Fibroblast of villous mesenchyme (primary cell): ENCODE data around the gene MGLL. TPM values are rescaled to one million over a fixed set of nuclear protein-coding genes. Genes with fewer than 3 reads are reported as not detected.
"Not testable (repeated sequence)": the region's sequence is repeated elsewhere in the genome, so short reads cannot be mapped to it uniquely, and the experiment has no call there.

Experiments used
- DNase-seq: peaks from one replicate; pipeline ENCODE4 v3.0.0-alpha.2; 2010; ENCODE audit warnings: low read depth
- H3K4me3 ChIP-seq: 2 replicates; pipeline ENCODE4 v1.5.1; 2011; ENCODE audit warnings: low read depth, mild to moderate bottlenecking, low read length
- total RNA-seq: library from RNA; depleted of rRNA; stranded (reverse); fragments of >200 nt; gene quantifications from 2 replicates; pipeline ENCODE4 v1.2.3, GENCODE V29; 2012
- TF ChIP-seq, protein P1 (sequence below): IDR thresholded peaks from 2 replicates; pipeline ENCODE4 v1.5.1; 2012; ENCODE audit warnings: low read depth, mild to moderate bottlenecking, low read length; ENCODE audit not compliant: insufficient read depth

The MGLL gene
- total RNA-seq, 1 donor = 141 TPM

DNA sequence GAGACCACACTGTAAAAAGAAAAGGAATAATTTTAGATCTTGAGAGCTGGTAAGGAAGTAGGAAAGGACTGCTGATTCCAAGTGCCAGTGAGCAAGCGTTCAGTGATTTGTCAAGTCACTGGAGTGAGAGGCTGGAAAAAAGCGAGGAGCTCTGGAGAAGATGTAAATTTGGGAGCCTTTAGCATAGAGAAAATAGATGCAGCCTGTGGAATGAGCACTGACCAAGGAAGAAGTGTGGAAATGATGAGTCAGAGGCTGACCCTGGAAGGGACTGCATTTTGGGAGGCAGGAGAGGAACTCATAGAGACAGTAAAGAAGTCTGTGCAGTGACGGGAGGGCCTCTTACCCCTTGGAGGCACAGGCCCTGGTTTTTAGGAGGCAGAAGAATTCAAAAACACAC lies 166.7 kb downstream of the MGLL start:
- TF ChIP-seq, protein P1, sequence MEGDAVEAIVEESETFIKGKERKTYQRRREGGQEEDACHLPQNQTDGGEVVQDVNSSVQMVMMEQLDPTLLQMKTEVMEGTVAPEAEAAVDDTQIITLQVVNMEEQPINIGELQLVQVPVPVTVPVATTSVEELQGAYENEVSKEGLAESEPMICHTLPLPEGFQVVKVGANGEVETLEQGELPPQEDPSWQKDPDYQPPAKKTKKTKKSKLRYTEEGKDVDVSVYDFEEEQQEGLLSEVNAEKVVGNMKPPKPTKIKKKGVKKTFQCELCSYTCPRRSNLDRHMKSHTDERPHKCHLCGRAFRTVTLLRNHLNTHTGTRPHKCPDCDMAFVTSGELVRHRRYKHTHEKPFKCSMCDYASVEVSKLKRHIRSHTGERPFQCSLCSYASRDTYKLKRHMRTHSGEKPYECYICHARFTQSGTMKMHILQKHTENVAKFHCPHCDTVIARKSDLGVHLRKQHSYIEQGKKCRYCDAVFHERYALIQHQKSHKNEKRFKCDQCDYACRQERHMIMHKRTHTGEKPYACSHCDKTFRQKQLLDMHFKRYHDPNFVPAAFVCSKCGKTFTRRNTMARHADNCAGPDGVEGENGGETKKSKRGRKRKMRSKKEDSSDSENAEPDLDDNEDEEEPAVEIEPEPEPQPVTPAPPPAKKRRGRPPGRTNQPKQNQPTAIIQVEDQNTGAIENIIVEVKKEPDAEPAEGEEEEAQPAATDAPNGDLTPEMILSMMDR = no peak
- peak; percentile 54 for DNase-seq
- H3K4me3 ChIP-seq = no peak overlapping the region

DNA sequence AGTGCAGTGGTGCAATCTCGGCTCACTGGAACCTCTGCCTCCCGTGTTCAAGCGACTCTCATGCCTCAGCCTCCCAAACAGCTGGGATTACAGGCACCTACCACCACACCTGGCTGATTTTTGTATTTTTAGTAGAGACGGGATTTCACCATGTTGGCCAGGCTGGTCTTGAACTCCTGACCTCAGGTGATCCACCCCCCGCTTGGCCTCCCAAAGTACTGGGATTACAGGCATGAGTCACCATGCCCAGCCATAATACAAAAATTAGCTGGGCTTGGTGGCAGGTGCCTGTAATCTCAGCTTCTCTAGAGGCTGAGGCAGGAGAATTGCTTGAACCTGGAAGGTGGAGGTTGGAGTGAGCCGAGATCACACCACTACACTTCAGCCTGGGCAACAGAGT lies 167.3 kb downstream of the MGLL start:
- H3K4me3 ChIP-seq = not testable (repeated sequence)

DNA sequence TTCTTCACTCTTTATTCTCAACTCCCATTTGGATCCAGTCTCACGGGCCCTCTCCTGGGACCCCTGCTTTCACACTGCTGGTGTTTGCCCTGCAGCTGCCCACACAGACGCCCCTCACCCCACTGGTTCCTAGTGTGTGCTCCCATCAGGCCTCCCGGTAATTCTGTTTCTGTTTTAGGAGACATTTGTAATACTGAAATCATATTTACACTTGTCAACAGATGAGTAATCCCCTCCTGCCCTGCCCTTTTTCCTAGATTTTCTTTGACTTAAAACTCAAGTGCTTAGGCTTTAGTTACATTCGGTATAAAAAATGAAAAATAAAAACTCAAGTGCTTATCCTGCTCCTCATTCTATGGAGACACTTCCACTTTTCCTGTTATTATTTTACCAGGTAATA lies 167.9 kb downstream of the MGLL start:
- H3K4me3 ChIP-seq = no peak overlapping the region
- TF ChIP-seq, protein P1 = no peak
- DNase-seq = no peak

More for the DNA sequence above, 167.3 kb downstream of the MGLL start:
- not testable (repeated sequence) for DNase-seq

DNA sequence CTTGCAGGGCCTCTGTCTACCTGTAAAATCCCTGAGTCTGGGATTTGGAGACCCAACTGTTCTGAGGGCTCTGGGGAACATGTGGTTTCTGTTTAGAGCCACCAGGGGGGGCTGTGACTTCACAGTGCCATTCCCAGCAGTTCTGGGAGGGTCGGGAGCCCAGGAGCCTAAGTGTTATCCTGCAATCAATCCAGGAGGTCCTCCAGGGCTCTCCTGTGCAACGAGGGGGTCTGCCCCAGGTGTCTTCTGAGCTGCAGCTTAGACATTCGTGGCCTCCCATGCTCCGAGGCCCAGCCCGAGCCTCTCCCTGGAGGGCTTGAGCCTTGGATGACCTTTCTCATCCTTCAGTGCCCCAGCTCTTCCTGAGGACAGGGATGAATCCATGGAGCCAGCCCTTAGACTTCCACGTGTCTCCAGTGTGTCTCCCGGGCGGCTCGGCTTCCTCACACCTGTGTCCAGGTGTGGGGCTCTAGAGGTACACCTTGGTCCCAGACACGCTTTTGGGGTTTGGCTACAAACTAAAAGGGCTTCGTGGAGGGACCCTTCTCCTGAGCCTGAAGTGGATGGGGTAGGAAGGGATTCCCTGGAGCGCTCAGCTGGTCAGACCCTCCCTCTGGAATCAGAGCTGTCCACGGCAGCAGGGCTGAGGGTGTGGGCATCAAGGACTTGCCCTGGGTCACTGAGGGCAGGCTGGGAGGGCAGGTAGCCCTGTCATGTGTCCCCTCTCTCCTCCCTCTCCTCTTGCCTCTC lies 169.9 kb downstream of the MGLL start:
- TF ChIP-seq, protein P1 = peak; percentile 92
- DNase-seq = peak; percentile 66
- no peak overlapping the region for H3K4me3 ChIP-seq

DNA sequence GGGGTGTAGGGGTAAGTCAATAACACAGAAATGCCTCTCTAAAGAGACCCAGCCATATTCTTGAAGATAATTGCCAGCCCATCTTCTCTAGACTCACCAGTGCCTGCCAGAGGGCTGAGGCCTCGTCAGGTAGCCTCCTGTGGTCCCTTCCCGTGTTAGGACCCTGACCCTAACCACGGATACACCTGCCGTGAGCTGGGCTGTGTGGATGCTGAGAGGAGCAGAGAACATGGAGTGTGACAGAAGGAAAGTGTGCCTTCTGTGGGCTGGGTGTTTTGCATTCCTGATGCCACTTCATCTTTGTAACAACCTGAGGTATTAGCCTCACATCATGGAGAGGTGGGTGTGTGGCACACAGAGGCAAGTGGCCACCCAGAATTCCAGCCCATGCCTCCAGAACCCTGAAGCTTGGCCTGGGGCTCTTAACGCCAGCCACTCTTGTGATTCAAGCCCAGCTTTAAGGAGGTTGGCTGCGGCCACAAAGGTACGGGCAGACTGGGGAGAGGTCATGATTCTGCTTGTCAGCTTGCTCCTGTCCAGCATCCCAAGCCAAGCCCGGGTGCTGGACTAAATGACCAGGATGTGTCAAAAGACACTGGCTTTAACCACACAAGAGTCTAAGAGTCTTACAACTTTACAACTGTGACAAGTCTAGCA lies 170.7 kb downstream of the MGLL start:
- H3K4me3 ChIP-seq = no peak overlapping the region
- no peak for DNase-seq
- TF ChIP-seq, protein P1 = no peak

DNA sequence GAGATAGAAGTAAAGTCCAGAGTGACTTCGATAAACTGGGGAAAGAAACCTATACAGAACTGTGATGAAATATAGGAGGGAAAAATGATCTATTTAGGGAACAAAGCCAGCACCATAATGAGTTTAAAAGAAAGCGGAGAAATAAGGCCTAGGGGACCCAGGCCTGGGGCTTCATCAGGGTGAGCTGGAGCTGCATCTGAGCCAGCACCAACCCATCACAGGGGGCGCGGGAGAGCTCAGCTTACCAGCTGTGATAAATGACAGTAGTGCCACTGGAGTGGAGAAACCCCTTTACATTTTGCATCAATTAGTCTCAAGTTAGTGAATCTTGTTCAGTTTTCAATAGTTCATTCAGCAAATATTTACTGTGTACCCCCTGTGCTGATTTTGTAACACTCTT lies 172.1 kb downstream of the MGLL start:
- DNase-seq = no peak
- TF ChIP-seq, protein P1 = no peak
- H3K4me3 ChIP-seq = no peak overlapping the region

DNA sequence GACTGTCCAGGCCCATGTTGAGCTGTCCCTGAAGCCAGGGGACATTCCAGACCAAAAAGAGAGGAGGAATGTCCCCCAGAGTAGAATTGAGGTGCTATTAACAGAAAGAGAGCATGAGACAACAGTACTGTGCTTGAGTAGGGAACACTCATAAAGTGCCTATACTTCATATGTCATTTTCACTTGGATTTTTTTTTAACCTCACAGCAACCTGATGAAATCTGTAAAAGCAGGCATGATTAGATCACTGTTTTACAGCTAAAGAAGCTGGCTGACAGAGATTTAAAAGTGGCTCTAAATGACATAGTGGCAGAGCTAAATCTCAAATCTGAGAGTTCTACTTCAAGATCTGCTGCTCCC lies 174.5 kb downstream of the MGLL start:
- no peak overlapping the region for H3K4me3 ChIP-seq
- no peak for DNase-seq
- TF ChIP-seq, protein P1 = no peak
